ENCODE data around the gene TUBGCP6. TPM values are rescaled to one million over a fixed set of nuclear protein-coding genes. Genes with fewer than 3 reads are reported as not detected.
"Not testable (repeated sequence)": the region's sequence is repeated elsewhere in the genome, so short reads cannot be mapped to it uniquely, and the experiment has no call there.

The TUBGCP6 gene
- polyA plus RNA-seq, 1 donor, result 38.5 TPM

DNA sequence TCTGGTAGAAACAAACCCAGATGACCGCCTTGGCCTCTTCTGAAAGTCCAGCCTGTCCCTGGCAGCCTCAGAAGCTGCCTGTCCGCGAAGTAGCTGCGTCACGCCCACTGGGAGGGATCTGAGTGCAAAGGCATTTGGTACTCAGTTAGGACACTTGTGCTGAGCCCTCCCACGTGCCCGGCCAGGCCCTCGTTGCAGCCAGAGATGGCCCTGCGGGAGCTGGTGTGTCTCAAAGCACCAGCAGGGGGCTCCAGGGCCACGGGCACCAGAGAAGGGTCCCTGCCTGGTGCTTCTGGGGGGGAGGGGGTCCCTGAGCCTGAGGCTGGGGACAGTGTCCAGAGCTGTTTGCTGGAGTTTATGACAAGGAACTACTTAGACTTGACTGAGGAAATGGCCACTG is 38.2 kb downstream of the TUBGCP6 start:
- Histone ChIP-seq H3K27ac (ENCODE audit: low read length) (no peak overlapping the region), H3K4me1 (ENCODE audit: control insufficient read depth, insufficient read depth, low read length) (peaks cover 7% of the 10 kb centered on the region), H3K4me3 (ENCODE audit: low read length) (no peak overlapping the region), H3K36me3 (ENCODE audit: control insufficient read depth, insufficient read depth, low read length) (peaks cover 51% of the 10 kb centered on the region), H3K27me3 (ENCODE audit: control insufficient read depth, insufficient read depth, low read length) (no peaks in the 10 kb centered on the region), H3K9me3 (ENCODE audit: control insufficient read depth, low read depth, low read length) (peaks cover 2% of the 10 kb centered on the region)
- no peak for DNase-seq
- no CpG with 5 or more reads among the region's 10 CpGs for WGBS (ENCODE audit: insufficient coverage, low lambda C conversion rate)

GRCh38 chr22:50205781-50206569 is 38.8 kb downstream of the TUBGCP6 start:
- no peak for DNase-seq
- H3K9me3 ChIP-seq (ENCODE audit: control insufficient read depth, low read depth, low read length), result peaks cover 2% of the 10 kb centered on the region
- WGBS (ENCODE audit: insufficient coverage, low lambda C conversion rate), result no CpG with 5 or more reads among the region's 45 CpGs
- H3K4me3 ChIP-seq (ENCODE audit: low read length), result no peak overlapping the region
- no peak overlapping the region for H3K27ac ChIP-seq (ENCODE audit: low read length)
- no peaks in the 10 kb centered on the region for H3K27me3 ChIP-seq (ENCODE audit: control insufficient read depth, insufficient read depth, low read length)
- peaks cover 7% of the 10 kb centered on the region for H3K4me1 ChIP-seq (ENCODE audit: control insufficient read depth, insufficient read depth, low read length)
- H3K36me3 ChIP-seq (ENCODE audit: control insufficient read depth, insufficient read depth, low read length), result peaks cover 47% of the 10 kb centered on the region

DNA sequence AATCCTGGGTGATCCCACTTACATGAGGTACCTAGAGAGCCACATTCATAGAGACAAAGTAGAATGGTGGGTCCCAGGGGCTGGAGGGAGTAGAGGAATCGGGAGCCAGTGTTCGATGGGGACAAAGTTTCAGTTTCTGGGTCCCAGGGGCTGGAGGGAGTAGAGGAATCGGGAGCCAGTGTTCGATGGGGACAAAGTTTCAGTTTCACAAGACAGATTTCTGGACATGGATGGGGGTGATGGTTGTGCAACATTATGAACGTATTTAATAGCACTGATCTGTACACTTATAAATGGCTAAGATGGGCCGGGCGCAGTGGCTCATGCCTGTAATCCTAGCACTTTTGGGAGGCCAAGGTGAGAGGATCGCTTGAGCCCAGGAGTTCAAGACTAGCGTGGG is 39.8 kb downstream of the TUBGCP6 start:
- H3K36me3 ChIP-seq (ENCODE audit: control insufficient read depth, insufficient read depth, low read length), result peaks cover 38% of the 10 kb centered on the region
- H3K4me1 ChIP-seq (ENCODE audit: control insufficient read depth, insufficient read depth, low read length); H3K9me3 ChIP-seq (ENCODE audit: control insufficient read depth, low read depth, low read length); H3K27me3 ChIP-seq (ENCODE audit: control insufficient read depth, insufficient read depth, low read length); H3K4me3 ChIP-seq (ENCODE audit: low read length); H3K27ac ChIP-seq (ENCODE audit: low read length): not testable (repeated sequence)
- 63% methylated on average over 4 of the region's 9 CpGs for WGBS (ENCODE audit: insufficient coverage, low lambda C conversion rate)
- DNase-seq, result peak in 1 of 2 donors; percentile 66

GRCh38 chr22:50204571-50204970 is 40.3 kb downstream of the TUBGCP6 start:
- 100% methylated on average over 5 of the region's 7 CpGs for WGBS (ENCODE audit: insufficient coverage, low lambda C conversion rate)
- H3K9me3 ChIP-seq (ENCODE audit: control insufficient read depth, low read depth, low read length), result peaks cover 2% of the 10 kb centered on the region
- no peak for DNase-seq
- peaks cover 12% of the 10 kb centered on the region for H3K4me1 ChIP-seq (ENCODE audit: control insufficient read depth, insufficient read depth, low read length)
- no peak overlapping the region for H3K4me3 ChIP-seq (ENCODE audit: low read length)
- no peaks in the 10 kb centered on the region for H3K27me3 ChIP-seq (ENCODE audit: control insufficient read depth, insufficient read depth, low read length)
- peaks cover 37% of the 10 kb centered on the region for H3K36me3 ChIP-seq (ENCODE audit: control insufficient read depth, insufficient read depth, low read length)
- H3K27ac ChIP-seq (ENCODE audit: low read length), result no peak overlapping the region

DNA sequence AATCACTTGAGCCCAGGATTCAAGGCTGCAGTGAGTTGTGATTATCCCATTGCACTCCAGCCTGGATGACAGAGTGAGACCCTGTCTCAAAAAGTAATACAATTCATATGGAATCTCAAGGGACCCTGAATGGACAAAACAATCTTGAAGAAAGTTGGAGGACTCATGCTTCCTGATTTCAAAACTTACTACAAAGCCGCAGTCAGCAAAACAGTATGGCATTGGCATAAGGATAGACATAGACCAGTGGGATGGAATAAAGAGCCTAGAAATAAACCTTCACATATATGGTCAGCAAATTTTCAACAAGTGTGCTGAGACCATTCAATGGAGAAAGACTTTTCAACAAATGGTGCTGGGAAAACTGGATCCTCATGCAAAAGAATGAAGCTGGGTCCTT is 41.5 kb downstream of the TUBGCP6 start:
- Histone ChIP-seq H3K4me3 (ENCODE audit: low read length) (no peak overlapping the region), H3K4me1 (ENCODE audit: control insufficient read depth, insufficient read depth, low read length) (peaks cover 12% of the 10 kb centered on the region), H3K36me3 (ENCODE audit: control insufficient read depth, insufficient read depth, low read length) (peaks cover 37% of the 10 kb centered on the region), H3K27ac (ENCODE audit: low read length) (no peak overlapping the region), H3K27me3 (ENCODE audit: control insufficient read depth, insufficient read depth, low read length) (no peaks in the 10 kb centered on the region), H3K9me3 (ENCODE audit: control insufficient read depth, low read depth, low read length) (peaks cover 2% of the 10 kb centered on the region)
- DNase-seq, result no peak
- WGBS (ENCODE audit: insufficient coverage, low lambda C conversion rate), result 100% methylated on average over 1 of the region's 1 CpG

DNA sequence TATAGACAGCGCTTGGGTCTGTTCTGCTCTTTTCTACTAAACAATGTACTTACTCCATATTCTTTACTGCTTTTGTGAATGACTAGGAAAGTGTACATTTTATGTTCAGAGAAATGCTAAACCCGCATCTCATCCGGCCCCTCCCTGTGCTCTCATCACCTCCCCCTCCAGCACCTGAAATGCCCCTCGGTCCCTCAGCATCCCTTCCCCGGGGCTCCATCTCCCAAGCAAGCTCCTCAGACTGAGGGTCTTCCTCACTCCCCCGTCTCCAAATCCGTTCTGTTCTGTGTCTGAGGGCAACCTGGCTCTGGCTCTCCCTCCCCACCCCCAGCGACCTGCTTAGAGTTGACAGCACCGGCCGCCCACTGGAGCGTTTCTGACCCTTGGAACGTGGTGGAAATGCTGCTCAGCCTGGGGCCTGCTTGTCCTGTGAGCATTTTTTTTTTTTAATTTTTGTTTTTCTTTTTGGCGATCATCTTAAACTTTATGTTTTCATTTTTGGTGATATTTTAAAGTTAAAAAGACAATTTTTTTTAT is 42.6 kb downstream of the TUBGCP6 start:
- Histone ChIP-seq H3K4me1 (ENCODE audit: control insufficient read depth, insufficient read depth, low read length) (peaks cover 12% of the 10 kb centered on the region), H3K27me3 (ENCODE audit: control insufficient read depth, insufficient read depth, low read length) (no peaks in the 10 kb centered on the region), H3K36me3 (ENCODE audit: control insufficient read depth, insufficient read depth, low read length) (peaks cover 37% of the 10 kb centered on the region), H3K9me3 (ENCODE audit: control insufficient read depth, low read depth, low read length) (peaks cover 2% of the 10 kb centered on the region), H3K4me3 (ENCODE audit: low read length) (peak overlapping the region; percentile 72), H3K27ac (ENCODE audit: low read length) (peak overlapping the region; percentile 49)
- 30% methylated on average over 2 of the region's 13 CpGs for WGBS (ENCODE audit: insufficient coverage, low lambda C conversion rate)
- DNase-seq, result peak in 1 of 2 donors; percentile 67

DNA sequence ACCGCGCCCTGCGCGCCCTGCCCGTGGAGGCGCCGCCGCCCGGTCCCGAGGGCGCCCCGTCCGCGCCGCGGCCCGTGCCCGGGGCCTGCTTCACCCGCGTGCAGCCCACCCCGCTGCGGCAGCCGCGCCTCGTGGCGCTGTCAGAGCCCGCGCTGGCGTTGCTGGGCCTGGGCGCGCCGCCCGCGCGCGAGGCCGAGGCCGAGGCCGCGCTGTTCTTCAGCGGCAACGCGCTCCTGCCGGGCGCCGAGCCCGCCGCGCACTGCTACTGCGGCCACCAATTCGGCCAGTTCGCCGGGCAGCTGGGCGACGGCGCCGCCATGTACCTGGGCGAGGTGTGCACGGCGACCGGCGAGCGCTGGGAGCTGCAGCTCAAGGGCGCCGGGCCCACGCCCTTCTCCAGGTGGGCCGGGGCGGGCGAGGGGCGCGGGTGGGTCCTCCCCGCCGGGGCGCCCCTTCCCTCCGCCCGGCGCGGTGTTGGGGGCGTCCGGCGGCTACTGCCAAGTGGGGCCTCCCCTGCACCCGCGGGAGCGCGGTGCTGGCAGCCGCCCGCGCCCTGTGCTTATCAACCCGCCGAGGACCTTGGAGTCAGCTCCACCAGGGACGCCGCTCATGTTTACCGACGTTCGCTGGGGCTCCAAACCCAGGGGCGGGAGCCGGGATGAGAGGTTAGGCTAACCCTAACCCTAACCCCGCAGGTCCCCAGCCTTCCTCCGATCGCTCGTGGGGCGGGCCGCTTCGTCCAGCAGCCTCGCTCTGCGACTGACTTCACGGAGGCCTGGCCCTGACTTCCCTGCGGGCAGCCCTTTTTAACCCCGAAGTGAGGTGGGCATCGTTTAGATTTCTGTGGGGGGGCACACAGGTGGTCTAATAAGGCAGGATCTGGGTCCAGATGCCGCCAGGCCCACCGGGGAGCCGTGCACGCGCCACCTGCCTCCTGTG is 43.4 kb downstream of the TUBGCP6 start:
- peak overlapping the region; percentile 49 for H3K27ac ChIP-seq (ENCODE audit: low read length)
- WGBS (ENCODE audit: insufficient coverage, low lambda C conversion rate), result no CpG with 5 or more reads among the region's 115 CpGs
- peaks cover 34% of the 10 kb centered on the region for H3K36me3 ChIP-seq (ENCODE audit: control insufficient read depth, insufficient read depth, low read length)
- H3K4me1 ChIP-seq (ENCODE audit: control insufficient read depth, insufficient read depth, low read length), result peaks cover 12% of the 10 kb centered on the region
- peaks cover 2% of the 10 kb centered on the region for H3K9me3 ChIP-seq (ENCODE audit: control insufficient read depth, low read depth, low read length)
- DNase-seq, result peak in 1 of 2 donors; percentile 64
- no peaks in the 10 kb centered on the region for H3K27me3 ChIP-seq (ENCODE audit: control insufficient read depth, insufficient read depth, low read length)
- peak overlapping the region; percentile 72 for H3K4me3 ChIP-seq (ENCODE audit: low read length)

DNA sequence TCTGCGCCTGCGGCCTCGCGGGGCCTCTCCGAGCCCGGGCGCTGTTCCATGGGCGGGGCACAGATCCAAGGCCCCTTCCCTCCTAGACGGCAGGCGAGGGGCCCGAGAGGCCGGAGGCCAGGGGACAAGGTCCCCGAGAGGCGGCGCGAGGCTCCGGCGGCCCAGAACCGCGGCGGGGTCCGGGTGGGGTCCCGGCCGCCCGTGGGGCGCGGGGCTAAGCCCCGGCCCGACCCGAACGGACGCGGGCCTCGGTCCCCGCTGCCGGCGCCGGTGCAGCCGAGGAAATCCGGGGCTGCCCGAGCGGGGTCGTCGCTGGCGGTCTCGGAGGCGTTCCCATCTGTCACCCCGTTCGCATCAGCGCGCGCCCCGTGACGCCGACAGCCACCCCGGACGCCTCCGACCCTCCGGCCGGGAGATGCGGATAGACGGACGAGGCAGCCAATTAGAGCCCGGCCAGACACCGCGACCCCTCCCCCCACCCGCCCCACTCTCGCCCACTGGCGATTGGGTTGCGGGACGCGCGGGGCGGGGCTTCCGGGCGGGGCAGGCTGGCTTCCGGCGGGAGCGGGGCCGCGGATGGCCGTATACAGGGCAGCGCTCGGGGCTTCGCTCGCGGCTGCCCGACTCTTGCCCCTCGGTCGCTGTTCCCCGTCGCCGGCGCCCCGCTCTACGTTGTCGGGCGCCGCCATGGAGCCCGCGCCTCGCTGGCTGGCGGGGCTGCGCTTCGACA is 44.2 kb downstream of the TUBGCP6 start, which contains the start of gene SELENOO:
TSS of gene SELENOO (plus strand) at position 551 of the 730 bp plus-strand sequence. CDS start at position 577, 26 bp downstream.
- Histone ChIP-seq H3K27ac (ENCODE audit: low read length) (peak within 1 kb of the TSS; percentile 49), H3K4me1 (ENCODE audit: control insufficient read depth, insufficient read depth, low read length) (peaks cover 12% of the 10 kb centered on the region), H3K27me3 (ENCODE audit: control insufficient read depth, insufficient read depth, low read length) (no peaks in the 10 kb centered on the region), H3K4me3 (ENCODE audit: low read length) (peak within 1 kb of the TSS; percentile 72), H3K36me3 (ENCODE audit: control insufficient read depth, insufficient read depth, low read length) (peaks cover 34% of the 10 kb centered on the region), H3K9me3 (ENCODE audit: control insufficient read depth, low read depth, low read length) (no peaks in the 10 kb centered on the region)
- WGBS (ENCODE audit: insufficient coverage, low lambda C conversion rate), result no CpG with 5 or more reads among the region's 105 CpGs
- peak; percentile 83 to 89 for DNase-seq

DNA sequence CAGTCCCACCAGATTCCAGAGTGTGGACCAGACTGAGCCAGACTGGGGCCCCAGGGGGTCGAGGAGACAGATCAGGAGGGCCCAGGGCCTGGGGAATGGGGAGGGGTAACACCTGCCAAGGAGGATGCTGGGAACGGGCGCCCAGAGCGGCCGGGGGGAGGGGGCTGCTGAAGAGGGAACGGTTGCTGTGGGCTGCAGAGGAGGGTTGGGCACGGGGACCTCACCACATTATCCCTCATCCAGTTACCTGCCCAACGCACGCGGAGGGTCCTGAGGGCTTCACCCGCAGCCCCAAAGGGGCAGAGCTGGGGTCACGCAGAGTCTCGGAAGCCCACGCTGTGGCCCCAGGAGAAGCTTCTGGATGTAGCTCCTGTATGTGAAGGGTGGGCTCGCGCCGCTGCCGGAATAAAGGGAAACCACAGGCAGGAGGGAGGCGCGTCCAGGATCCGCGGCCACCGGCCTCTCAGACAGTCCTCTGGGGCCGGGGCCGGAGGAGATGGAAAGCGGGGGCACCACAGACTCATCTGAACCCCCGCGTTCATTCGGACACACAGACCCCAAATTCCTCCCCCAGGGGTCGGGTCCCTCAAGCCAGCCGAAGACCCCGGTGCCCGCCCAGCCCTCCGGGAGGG is 44.9 kb downstream of the TUBGCP6 start:
- DNase-seq, result no peak

More for the DNA sequence above, 44.9 kb downstream of the TUBGCP6 start:
- peak overlapping the region; percentile 54 for H3K4me3 ChIP-seq (ENCODE audit: low read length)
- peaks cover 12% of the 10 kb centered on the region for H3K4me1 ChIP-seq (ENCODE audit: control insufficient read depth, insufficient read depth, low read length)
- H3K27me3 ChIP-seq (ENCODE audit: control insufficient read depth, insufficient read depth, low read length), result no peaks in the 10 kb centered on the region
- H3K36me3 ChIP-seq (ENCODE audit: control insufficient read depth, insufficient read depth, low read length), result peaks cover 36% of the 10 kb centered on the region
- WGBS (ENCODE audit: insufficient coverage, low lambda C conversion rate), result no CpG with 5 or more reads among the region's 34 CpGs
- no peaks in the 10 kb centered on the region for H3K9me3 ChIP-seq (ENCODE audit: control insufficient read depth, low read depth, low read length)
- no peak overlapping the region for H3K27ac ChIP-seq (ENCODE audit: low read length)
